Heart left ventricle (tissue), 16 donors: ENCODE measurements around the gene LMCD1. TPM values are rescaled to one million over a fixed set of nuclear protein-coding genes. Genes with fewer than 3 reads are reported as not detected.

ENCODE experiments used
- ATAC-seq, 4 donors: fragments of 200-7000 bp; cut with Tn5 transposase; one replicate each; pipeline ENCODE4 v1.9.1; 2020 to 2022; ENCODE audit warnings: moderate library complexity in 4 of 4, mild to moderate bottlenecking in 3 of 4, moderate number of reproducible peaks in 1 of 4
- DNase-seq, 5 donors: peaks; one replicate each; pipeline ENCODE4 v3.0.0-alpha.2; 2020
- H3K27ac ChIP-seq, 12 donors: fragments of 200-600 bp; sonication (generic) in 4 of 12; one replicate each; pipeline versions ENCODE4 v1.5.0 to v1.8.0; 2016 to 2022; ENCODE audit warnings: mild to moderate bottlenecking in 2 of 12
- H3K27me3 ChIP-seq, 9 donors: fragments of 200-600 bp; sonication (generic) in 2 of 9; one replicate each; pipeline versions ENCODE4 v1.5.1 to v1.8.0; 2016 to 2022; ENCODE audit warnings: mild to moderate bottlenecking in 3 of 9
- H3K36me3 ChIP-seq, 9 donors: fragments of 200-600 bp; sonication (generic) in 2 of 9; one replicate each; pipeline versions ENCODE4 v1.5.0 to v1.8.0; 2018 to 2022; ENCODE audit warnings: mild to moderate bottlenecking in 2 of 9
- H3K4me1 ChIP-seq, 12 donors: fragments of 200-600 bp; sonication (generic) in 4 of 12; one replicate each; pipeline versions ENCODE4 v1.5.0 to v1.8.0; 2016 to 2022; ENCODE audit warnings: mild to moderate bottlenecking in 3 of 12
- H3K4me3 ChIP-seq, 12 donors: fragments of 200-600 bp; sonication (generic) in 4 of 12; one replicate each; pipeline versions ENCODE4 v1.5.0 to v1.8.0; 2017 to 2022; ENCODE audit warnings: mild to moderate bottlenecking in 9 of 12, moderate library complexity in 4 of 12
- H3K9me3 ChIP-seq, 12 donors: fragments of 200-600 bp; sonication (generic) in 4 of 12; one replicate each; pipeline versions ENCODE4 v1.5.0 to v1.8.0; 2016 to 2022; ENCODE audit warnings: mild to moderate bottlenecking in 1 of 12
- POLR2A ChIP-seq, 2 donors: fragments of 450-650 bp; IDR thresholded peaks; one replicate each; pipeline ENCODE4 v1.6.1; 2017; ENCODE audit warnings: antibody characterized with exemption in 2 of 2, mild to moderate bottlenecking in 2 of 2, moderate library complexity in 2 of 2
- WGBS, 4 donors: extraction: QIAGEN DNeasy Blood & Tissue Kit in 2 of 4; methylation state at CpG; one replicate each; pipeline versions ENCODE4 v1.1.5 to v1.1.7; 2013 to 2018; 5-methylcytosine and 5-hydroxymethylcytosine counted together
- intact Hi-C, 10 donors: fragments of 100-400 bp; cut with DNase I; formaldehyde crosslinking; loops; one replicate each; pipeline versions ENCODE4 v1.11.1 to v1.14.2; 2022
- polyA plus RNA-seq, 2 donors: library from polyadenylated mRNA; stranded (reverse); fragments of 200-250 nt; gene quantifications; one replicate each; pipeline ENCODE4 v1.2.3, GENCODE V29; 2013
- total RNA-seq, 9 donors: library from RNA; depleted of rRNA in 2 of 9; stranded (reverse); fragments of >200 nt in 2 of 9; fragmentation: NEBNext Ultra II Directional in 3 of 9; extraction: Animal tissue kit (Norgen Biotek cat#: 25700) in 3 of 9; gene quantifications; one replicate each; pipeline versions ENCODE4 v1.1.0 to v1.2.4, GENCODE V29; 2016 to 2023
- TF ChIP-seq, protein P1 (sequence below), 12 donors: fragments of 200-600 bp; sonication (generic) in 4 of 12; IDR thresholded peaks; one replicate each; pipeline versions ENCODE4 v1.5.0 to v1.8.0; 2018 to 2022; ENCODE audit warnings: antibody characterized with exemption in 12 of 12, mild to moderate bottlenecking in 5 of 12
- donor health status: ischemic (EF 13 %, LVEDD 7.1; RV severe dilation, severe dysfunction).
- donor health status: healthy with polysubstance abuse.
- donor health status: DM: no; HTN: yes; CAD: no.
- donor health status: DM: no; HTN: no; CAD: no.
- donor health status: ischemic (EF 25% LVEDD 6.9; RV normal size, moderate dysfunction).
- donor health status: ischemic (EF 25% LVEDD 5.7; RV mildly dilated, moderate dysfunction).
- donor health status: healthy.
- donor health status: DM: yes; HTN: yes; CAD: no.
- donor health status: ischemic (EF 35%, LVEDD 5.7; RV mildly dilated, moderate dysfunction).
- donor health status: nonischemic (EF 11% LVEDD 7.7; RV severe dilation, severe dysfunction).
- donor health status: DM: yes; HTN: yes; CAD: no.
- donor health status: PGD.
- donor health status: ischemic (EF 29% LVEDD 5.4; RV normal size, mild dysfunction).
- donor health status: nonischemic (EF 23%, LVEDD 6.1; RV moderate dilation, normal function).

The LMCD1 gene
- total and polyA plus RNA-seq, 11 donors: 34.9 to 661 (median 54.6) TPM

DNA sequence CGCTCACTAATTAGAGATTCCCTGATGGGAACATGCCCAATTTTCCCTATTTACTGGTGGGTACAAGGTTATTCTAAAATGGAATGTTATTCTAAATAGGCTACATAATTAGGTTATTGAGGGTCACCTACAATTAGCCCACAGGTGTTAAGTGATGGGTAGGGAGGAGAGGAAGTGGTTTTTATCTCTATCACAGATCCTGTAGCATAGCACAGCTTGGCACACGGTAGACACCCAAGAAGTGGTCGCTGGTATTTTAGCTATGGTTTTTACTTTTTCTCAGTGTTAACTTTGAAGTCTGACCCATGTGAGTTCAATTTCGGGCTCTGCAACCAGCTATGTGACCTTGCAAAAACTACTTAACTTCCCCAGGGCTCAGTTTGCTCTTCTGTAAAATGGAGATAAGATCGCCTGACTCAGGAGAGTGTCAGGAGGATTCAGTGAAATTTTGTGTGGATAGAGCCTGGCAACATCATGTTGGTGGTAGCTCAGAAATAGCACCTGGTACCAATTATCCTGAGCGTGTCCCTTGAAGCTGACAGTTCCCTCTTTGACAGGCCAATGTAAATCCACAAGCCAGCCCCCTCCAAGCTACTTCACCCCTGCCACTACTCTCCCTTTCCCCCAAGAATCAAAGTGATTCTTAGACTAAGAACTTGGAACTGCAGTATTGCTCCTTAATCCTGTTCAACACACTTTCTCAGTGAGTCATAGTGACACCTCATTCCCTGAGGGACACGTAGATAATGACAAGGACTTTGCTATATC is 8.7 kb upstream of the LMCD1 start:
- intact Hi-C loops: loop anchor here in 2 of 10 donors (10.0 kb wide), 1 partner anchor 48 kb away; no protein-coding TSS in a partner anchor
- Histone ChIP-seq H3K36me3 (no peaks in the 10 kb centered on the region), H3K4me1 (peaks cover 0 to 27% (median 10%) of the 10 kb centered on the region in 12 donors), H3K4me3 (no peak overlapping the region), H3K9me3 (no peaks in the 10 kb centered on the region), H3K27me3 (no peaks in the 10 kb centered on the region), H3K27ac (no peak overlapping the region)
- WGBS, 4 donors: 88 to 95% (median 93%) methylated on average over 7 of the region's 7 CpGs
- no peak for DNase-seq
- ATAC-seq: no peak
- TF ChIP-seq POLR2A (IDR thresholded peaks at IDR 0.05): no peak
- TF ChIP-seq, protein P1, sequence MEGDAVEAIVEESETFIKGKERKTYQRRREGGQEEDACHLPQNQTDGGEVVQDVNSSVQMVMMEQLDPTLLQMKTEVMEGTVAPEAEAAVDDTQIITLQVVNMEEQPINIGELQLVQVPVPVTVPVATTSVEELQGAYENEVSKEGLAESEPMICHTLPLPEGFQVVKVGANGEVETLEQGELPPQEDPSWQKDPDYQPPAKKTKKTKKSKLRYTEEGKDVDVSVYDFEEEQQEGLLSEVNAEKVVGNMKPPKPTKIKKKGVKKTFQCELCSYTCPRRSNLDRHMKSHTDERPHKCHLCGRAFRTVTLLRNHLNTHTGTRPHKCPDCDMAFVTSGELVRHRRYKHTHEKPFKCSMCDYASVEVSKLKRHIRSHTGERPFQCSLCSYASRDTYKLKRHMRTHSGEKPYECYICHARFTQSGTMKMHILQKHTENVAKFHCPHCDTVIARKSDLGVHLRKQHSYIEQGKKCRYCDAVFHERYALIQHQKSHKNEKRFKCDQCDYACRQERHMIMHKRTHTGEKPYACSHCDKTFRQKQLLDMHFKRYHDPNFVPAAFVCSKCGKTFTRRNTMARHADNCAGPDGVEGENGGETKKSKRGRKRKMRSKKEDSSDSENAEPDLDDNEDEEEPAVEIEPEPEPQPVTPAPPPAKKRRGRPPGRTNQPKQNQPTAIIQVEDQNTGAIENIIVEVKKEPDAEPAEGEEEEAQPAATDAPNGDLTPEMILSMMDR (IDR thresholded peaks at IDR 0.05): no peak

DNA sequence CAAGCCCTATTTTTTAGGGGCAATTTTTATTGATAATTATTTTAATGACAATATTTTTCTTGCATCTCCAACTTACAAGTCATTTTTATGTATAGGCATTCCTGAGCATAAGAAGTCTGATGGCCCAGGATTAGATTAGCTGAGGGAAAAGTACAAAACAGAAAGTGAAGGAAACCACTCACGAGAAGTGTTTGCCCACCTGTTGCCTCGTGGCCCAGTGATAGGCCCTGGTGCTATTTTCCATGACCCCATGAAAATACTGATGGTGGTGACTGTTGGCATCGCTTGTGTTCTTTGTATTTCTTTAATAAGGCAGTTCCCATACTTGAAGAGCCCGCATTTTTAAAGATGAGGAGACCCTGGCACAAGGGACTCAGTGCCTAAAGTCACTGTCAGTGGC is 7.9 kb upstream of the LMCD1 start:
- H3K27me3 ChIP-seq: no peaks in the 10 kb centered on the region
- ATAC-seq: no peak
- H3K4me1 ChIP-seq: peaks cover 0 to 33% (median 13%) of the 10 kb centered on the region in 12 donors
- H3K36me3 ChIP-seq: no peaks in the 10 kb centered on the region
- TF ChIP-seq, protein P1 (IDR thresholded peaks at IDR 0.05): no peak
- no peak for TF ChIP-seq POLR2A (IDR thresholded peaks at IDR 0.05)
- no peak for DNase-seq
- no peaks in the 10 kb centered on the region for H3K9me3 ChIP-seq
- intact Hi-C loops: loop anchor here in 2 of 10 donors (10.0 kb wide), 1 partner anchor 49 kb away; no protein-coding TSS in a partner anchor
- no peak overlapping the region for H3K27ac ChIP-seq
- no peak overlapping the region for H3K4me3 ChIP-seq
- WGBS, 4 donors: 86 to 98% (median 96%) methylated on average over 4 of the region's 4 CpGs

DNA sequence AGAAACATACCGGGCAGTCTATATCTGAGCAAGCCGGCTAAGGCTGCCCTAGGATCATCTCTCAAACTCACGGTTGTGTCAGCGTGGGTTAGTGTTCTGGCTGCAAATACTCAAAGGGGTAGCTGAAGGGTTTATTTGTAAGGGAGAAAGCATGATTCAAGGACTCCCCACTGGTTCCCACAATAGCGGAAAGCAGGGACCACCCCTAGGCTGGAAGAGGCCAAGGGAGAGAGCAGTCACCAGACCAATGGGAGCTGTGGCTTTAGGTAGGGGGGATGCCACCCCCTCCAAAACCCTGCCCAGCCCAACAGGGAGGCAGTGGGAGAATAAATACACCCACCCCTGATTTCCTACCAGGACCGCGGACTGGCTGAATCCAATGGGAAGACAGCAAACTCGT is 7.3 kb upstream of the LMCD1 start:
- DNase-seq: no peak
- Histone ChIP-seq H3K36me3 (no peaks in the 10 kb centered on the region), H3K4me1 (peaks cover 0 to 39% (median 17%) of the 10 kb centered on the region in 12 donors), H3K9me3 (no peaks in the 10 kb centered on the region), H3K4me3 (no peak overlapping the region), H3K27me3 (no peaks in the 10 kb centered on the region), H3K27ac (no peak overlapping the region)
- no peak for ATAC-seq
- 95 to 98% (median 97%) methylated on average over 8 of the region's 8 CpGs for WGBS, 4 donors
- TF ChIP-seq, protein P1 (IDR thresholded peaks at IDR 0.05): no peak
- no peak for TF ChIP-seq POLR2A (IDR thresholded peaks at IDR 0.05)
- intact Hi-C loops: loop anchor here in 2 of 10 donors (10.0 kb wide), 1 partner anchor 50 kb away; no protein-coding TSS in a partner anchor

DNA sequence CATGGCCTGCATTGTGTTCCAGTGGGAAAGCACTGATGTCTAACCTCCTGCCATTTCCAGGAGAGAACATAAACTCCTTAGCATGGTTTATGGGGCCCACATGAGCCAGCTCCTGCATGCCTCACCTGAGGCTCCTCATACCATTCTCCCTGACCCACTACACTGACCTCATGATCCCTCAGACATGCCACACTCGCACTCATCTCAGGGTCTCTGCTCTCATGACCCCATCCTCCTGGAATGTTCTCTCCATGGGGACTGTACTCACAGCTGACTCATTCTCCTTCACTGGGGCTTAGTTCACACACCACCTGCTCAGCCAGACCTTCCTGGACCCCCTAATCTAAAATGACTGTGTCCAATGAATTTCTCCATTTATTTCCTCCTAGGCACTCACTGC is 4.0 kb upstream of the LMCD1 start:
- Histone ChIP-seq H3K9me3 (no peaks in the 10 kb centered on the region), H3K4me1 (peaks cover 0 to 39% (median 23%) of the 10 kb centered on the region in 12 donors), H3K27ac (no peak overlapping the region), H3K4me3 (no peak overlapping the region), H3K36me3 (no peaks in the 10 kb centered on the region), H3K27me3 (no peaks in the 10 kb centered on the region)
- 67 to 100% (median 90%) methylated on average over 1 of the region's 1 CpG for WGBS, 4 donors
- ATAC-seq (no peak), DNase-seq (no peak)
- TF ChIP-seq, protein P1 (IDR thresholded peaks at IDR 0.05): no peak
- TF ChIP-seq POLR2A (IDR thresholded peaks at IDR 0.05): no peak
- intact Hi-C loops: loop anchor here in 2 of 10 donors (10.0 kb wide), 1 partner anchor 53 kb away; no protein-coding TSS in a partner anchor
